GM18868 (cell line): Measurements from ENCODE around the gene SMARCA5.
A peak's percentile ranks its signal among the peaks of the same experiment; 100 is the strongest.

ENCODE experiments used
- ATAC-seq: cut with Tn5 transposase; IDR thresholded peaks from one replicate; pipeline ENCODE4 v1.9.1; 2021; ENCODE audit warnings: mild to moderate bottlenecking, moderate library complexity; ENCODE audit not compliant: unreplicated experiment

Gene SMARCA5

GRCh38 chr4:143531380-143531779, 17.9 kb downstream of the SMARCA5 start:
- ATAC-seq: peak; percentile 69

DNA sequence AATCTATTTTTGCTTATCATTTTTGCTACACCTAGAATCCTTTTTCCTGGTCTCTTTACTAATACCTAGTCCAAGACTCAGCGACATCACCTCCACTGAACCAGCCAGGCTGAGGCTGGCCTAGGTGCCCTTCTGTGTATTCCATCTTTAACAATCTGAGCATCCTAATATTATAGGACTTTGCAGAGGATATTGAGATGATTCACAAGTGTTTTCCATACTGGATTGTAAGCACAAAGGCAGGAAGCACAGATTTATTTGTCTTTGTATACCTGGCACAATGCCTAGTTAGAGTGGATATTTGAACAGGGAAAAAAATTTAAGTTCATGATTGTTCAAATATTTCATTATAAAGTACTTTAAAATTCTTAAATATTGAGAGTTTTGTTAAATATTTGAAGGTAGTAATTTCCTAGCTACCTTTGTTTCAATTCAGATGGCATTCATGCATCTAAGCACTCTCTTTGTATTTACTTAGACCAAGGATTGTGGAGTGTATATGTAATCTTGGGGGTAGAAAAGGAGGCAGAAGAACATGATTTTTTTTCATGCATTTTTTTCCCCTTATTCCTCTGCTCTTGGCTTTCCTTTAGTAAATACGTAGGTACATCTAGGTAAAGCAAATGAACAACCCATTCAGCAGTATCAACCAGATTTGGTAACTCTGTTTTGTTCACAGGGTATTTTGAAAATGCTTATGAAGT, 18.4 kb downstream of the SMARCA5 start:
- ATAC-seq: peak; percentile 14

DNA sequence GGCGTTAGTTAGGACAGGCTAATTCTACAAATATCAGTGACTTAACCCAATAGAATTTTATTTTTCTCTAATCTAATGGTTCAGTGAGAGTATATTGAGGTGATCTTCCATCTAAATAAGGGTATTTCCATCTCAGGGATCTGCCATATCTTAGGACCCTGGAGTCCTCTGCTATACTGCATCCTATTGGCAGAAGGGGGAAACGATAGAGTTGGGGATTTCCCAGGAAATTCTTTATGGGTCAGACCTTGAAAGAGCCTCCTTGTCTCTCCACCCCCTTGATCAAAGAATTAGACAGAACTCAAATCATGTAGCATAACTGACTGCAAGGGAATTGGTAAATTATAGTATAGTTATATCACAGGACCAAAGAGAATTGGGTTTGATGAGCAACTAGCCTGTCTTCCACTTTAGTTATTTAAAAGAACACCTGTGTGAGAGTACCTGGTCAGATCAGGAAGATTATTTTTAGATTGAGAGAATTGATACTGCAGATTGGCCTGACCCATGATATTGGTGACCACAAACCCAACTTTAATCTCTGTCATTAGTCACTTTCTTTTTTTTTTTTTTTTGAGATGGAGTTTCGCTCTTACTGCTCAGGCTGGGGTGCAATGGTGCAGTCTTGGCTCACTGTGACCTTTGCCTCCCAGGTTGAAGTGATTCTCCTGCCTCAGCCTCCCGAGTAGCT, 25.6 kb downstream of the SMARCA5 start:
- peak; percentile 51 for ATAC-seq

- no peak for ATAC-seq
Observed at GRCh38 chr4:143539670-143540023, 26.1 kb downstream of the SMARCA5 start.

DNA sequence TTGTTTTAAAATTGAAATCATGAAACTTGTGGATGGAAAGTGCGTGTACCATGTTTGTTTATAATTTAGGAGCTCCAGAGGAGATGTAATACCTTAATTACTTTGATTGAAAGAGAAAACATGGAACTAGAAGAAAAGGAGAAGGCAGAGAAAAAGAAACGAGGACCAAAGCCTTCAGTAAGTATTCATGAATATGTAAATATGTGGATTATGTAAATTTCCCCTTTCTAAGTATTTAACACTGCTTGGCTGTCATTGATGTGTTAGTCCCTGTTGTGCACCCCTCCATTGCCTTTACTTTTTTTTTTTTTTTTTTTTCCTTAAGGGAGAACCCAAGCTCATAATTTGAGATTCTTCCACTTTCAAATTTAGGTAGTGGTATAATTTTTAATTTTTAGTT, 36.4 kb downstream of the SMARCA5 start:
- no peak for ATAC-seq

DNA sequence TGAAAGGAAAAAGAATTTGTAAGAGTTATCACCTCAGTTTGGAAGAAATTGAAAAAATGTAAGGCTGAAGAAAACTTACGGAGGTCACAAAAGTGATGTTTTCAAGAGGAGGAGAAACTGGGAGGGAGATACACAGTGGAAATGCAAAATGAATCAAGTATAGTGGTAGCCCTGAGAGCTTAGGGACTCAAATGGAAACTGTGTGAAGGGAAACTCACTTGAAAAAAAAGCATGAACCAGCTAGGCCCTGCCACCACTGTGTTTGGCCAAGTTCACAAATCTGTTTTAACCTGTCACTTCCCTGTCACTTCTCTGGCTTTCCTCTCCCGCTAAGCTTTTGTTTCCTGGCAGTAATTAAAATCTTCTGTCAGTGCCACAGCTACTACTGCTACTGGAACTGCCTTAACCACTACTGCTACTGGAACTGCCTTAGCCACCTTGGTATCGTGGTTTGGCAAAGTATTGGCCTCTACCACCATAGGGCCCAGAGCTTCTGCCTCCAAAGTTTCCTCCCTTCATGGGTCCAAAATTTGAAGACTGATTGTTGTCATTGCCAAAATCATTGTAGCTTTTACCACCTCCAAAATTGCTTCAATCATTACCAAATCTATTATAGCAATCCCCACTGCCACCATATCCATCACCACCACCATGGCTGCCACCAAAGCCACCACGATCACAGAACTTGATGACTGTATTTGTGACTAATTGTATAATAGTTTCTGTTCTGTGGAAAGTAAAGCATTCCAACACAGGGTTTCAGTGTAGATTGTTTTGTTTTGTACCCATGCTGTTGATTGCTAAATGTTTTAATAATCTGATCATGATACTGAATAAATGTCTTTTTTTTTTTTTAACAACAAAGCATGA, 41.5 kb downstream of the SMARCA5 start:
- peak; percentile 82 for ATAC-seq

- no peak for ATAC-seq
Observed at GRCh38 chr4:143555676-143556075, 42.2 kb downstream of the SMARCA5 start.

GRCh38 chr4:143558286-143558685, 44.8 kb downstream of the SMARCA5 start:
- ATAC-seq: no peak

GRCh38 chr4:143558823-143559756, 45.6 kb downstream of the SMARCA5 start:
- ATAC-seq: peak; percentile 60

- peak; percentile 21 for ATAC-seq
Observed at GRCh38 chr4:143559757-143560147, 46.2 kb downstream of the SMARCA5 start.

- ATAC-seq: no peak
Observed at GRCh38 chr4:143564472-143564871, 51.0 kb downstream of the SMARCA5 start.

GRCh38 chr4:143575331-143575730, 61.8 kb downstream of the SMARCA5 start:
- no peak for ATAC-seq

DNA sequence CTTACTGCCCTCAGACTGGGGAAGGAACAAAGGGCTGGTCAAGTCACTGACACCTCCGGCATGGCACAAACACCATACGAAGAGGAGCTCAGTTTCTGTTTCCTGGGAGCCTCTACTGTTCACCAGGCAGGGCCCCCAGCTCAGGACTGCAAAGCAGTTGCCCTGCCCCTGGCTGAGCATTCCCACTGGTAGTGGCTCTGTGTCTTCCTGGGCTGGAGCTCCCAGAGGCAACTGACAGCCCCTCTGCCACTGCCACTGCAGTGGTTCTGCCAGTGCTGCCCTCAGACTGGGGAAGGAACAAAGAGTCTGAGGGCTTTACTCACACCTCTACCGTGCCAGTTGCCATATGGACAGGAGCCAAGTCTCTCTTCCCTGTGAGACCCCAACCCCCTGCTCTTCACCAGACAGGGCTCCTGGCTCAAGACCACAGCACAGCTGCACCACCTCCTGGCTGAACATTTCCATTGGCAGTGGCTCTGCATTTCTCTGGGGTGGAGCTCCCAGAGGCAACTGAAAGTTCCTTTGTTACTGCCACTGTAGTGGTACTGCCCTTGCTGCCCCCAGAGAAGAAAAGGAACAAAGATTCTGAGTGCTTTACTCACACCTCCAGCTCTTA, 67.9 kb downstream of the SMARCA5 start:
- no peak for ATAC-seq

- no peak for ATAC-seq
Observed at GRCh38 chr4:143585548-143585947, 72.0 kb downstream of the SMARCA5 start.

- ATAC-seq: no peak
Observed at GRCh38 chr4:143586080-143586479, 72.6 kb downstream of the SMARCA5 start.

DNA sequence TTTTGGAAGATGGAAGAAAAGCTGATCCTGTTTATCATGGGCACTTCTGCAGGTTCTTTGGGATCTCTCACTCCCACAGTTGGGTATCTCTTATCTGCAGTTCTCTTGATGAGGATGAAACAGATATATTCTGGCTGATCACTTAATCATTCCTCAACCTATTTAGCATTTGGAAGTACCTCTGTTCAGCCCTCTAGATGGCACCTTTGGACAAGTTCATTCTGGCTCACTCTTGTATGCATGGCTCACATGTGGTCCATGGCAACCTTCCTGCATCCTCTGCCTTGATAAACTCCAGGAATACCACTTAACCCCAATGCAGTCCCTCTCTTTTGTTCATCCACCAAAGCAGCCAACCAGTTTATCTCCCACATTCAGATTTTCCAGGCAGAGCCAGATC, 74.2 kb downstream of the SMARCA5 start:
- ATAC-seq: no peak

GRCh38 chr4:143597276-143597675, 83.8 kb downstream of the SMARCA5 start:
- ATAC-seq: no peak

GRCh38 chr4:143598816-143599215, 85.3 kb downstream of the SMARCA5 start:
- no peak for ATAC-seq

GRCh38 chr4:143599827-143600226, 86.3 kb downstream of the SMARCA5 start:
- ATAC-seq: no peak

DNA sequence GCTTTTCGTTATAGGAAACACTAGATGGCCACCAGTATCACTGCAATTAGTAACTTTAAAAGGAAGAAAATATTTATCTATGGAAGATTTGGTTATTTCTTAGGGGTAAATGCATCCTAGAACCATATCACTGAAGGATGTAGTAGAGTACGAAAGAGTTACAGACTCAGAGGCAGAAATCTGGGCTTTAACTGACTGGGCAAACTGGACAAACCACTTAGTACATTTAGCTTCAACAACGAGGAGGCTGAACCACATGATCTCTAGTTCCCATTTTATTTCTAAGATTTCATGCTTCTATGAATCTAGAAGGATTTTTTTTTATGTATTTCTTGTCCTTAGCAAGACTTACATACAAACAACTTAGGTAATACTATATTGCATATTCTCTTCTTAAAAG, 93.0 kb downstream of the SMARCA5 start:
- ATAC-seq: no peak
